Measurements from ENCODE around the gene SYTL5.

Gene SYTL5

DNA sequence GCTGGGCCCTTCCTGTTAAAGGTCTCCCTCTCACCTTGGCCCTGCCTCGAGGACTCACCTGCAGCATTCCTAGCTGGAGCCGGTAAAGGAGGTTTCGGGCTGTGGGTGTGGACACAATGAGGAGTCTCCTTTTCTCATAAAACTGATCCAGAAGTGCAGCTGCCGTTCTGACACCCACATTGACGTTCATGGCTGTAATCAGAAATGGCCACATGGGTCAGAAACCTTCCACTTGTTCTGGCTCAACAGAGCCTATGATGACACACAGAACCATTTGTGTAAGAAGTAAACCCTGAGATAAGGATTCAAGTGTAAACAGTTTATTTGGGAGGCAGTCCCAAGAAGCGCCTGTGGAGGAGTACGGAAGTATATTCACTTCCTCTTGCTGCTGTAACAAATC lies 150.5 kb downstream of the SYTL5 start:
- Histone ChIP-seq H3K9me3 (ENCODE audit: control insufficient read depth, insufficient read depth, low read length) (no peaks in the 10 kb centered on the region), H3K9ac (ENCODE audit: low read depth, low read length) (no peak overlapping the region), H3K4me3 (ENCODE audit: low read depth, low read length) (no peak overlapping the region), H3K27me3 (ENCODE audit: control insufficient read depth, insufficient read depth, low read length) (no peaks in the 10 kb centered on the region), H3K36me3 (ENCODE audit: control insufficient read depth, insufficient read depth, low read length) (no peaks in the 10 kb centered on the region), H3K4me1 (ENCODE audit: control insufficient read depth, insufficient read depth, low read length) (no peaks in the 10 kb centered on the region)

DNA sequence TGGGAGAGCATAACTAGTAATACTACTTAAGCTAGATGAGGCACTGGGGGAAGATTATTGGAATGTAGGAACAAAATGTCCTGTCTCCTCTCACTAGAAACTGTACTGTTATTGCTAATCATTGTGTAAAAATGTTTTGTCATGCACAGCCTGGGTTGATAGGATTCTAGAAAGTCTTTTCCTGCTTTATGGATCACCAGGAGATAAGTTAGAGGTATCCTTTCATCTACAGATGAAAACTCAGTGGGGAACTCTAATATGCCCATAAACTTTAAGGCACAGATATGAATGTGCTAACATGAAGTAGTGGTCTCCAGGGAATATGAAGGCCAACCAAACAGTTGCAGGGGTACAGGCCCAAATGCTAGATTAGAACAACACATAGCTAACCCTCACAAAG lies 156.8 kb downstream of the SYTL5 start:
- H3K4me3 ChIP-seq (ENCODE audit: low read depth, low read length), result no peak overlapping the region
- H3K27me3 ChIP-seq (ENCODE audit: control insufficient read depth, insufficient read depth, low read length), result no peaks in the 10 kb centered on the region
- no peaks in the 10 kb centered on the region for H3K4me1 ChIP-seq (ENCODE audit: control insufficient read depth, insufficient read depth, low read length)
- no peaks in the 10 kb centered on the region for H3K9me3 ChIP-seq (ENCODE audit: control insufficient read depth, insufficient read depth, low read length)
- H3K36me3 ChIP-seq (ENCODE audit: control insufficient read depth, insufficient read depth, low read length), result no peaks in the 10 kb centered on the region
- no peak overlapping the region for H3K9ac ChIP-seq (ENCODE audit: low read depth, low read length)

DNA sequence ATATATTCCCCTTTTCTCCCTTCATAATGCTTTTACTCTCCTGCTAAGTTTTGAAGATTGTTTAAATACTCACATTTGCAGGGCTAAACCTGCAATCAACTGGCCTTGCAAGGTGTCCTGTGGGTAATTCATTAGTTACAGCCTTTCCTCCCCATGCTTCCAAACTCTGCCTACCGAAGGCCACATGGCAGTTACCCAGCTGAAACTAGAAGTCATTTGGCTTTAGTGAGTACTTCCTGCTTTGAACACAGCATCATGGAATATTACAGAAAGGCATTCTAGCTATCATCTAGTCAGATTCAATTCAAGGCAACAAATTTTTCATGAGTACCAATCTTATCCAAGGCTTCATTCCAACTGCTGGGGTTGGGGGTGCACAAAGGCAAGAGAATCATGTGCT lies 158.7 kb downstream of the SYTL5 start:
- no peak overlapping the region for H3K4me3 ChIP-seq (ENCODE audit: low read depth, low read length)
- H3K9ac ChIP-seq (ENCODE audit: low read depth, low read length), result no peak overlapping the region
- no peaks in the 10 kb centered on the region for H3K9me3 ChIP-seq (ENCODE audit: control insufficient read depth, insufficient read depth, low read length)
- no peaks in the 10 kb centered on the region for H3K4me1 ChIP-seq (ENCODE audit: control insufficient read depth, insufficient read depth, low read length)
- H3K36me3 ChIP-seq (ENCODE audit: control insufficient read depth, insufficient read depth, low read length), result no peaks in the 10 kb centered on the region
- no peaks in the 10 kb centered on the region for H3K27me3 ChIP-seq (ENCODE audit: control insufficient read depth, insufficient read depth, low read length)

GRCh38 chrX:38166478-38167083 lies 160.2 kb downstream of the SYTL5 start:
- H3K36me3 ChIP-seq (ENCODE audit: control insufficient read depth, insufficient read depth, low read length), result no peaks in the 10 kb centered on the region
- no peak overlapping the region for H3K9ac ChIP-seq (ENCODE audit: low read depth, low read length)
- no peaks in the 10 kb centered on the region for H3K4me1 ChIP-seq (ENCODE audit: control insufficient read depth, insufficient read depth, low read length)
- no peak overlapping the region for H3K4me3 ChIP-seq (ENCODE audit: low read depth, low read length)
- no peaks in the 10 kb centered on the region for H3K9me3 ChIP-seq (ENCODE audit: control insufficient read depth, insufficient read depth, low read length)
- H3K27me3 ChIP-seq (ENCODE audit: control insufficient read depth, insufficient read depth, low read length), result no peaks in the 10 kb centered on the region

GRCh38 chrX:38170556-38170955 lies 164.2 kb downstream of the SYTL5 start:
- no peak overlapping the region for H3K9ac ChIP-seq (ENCODE audit: low read depth, low read length)
- H3K4me1 ChIP-seq (ENCODE audit: control insufficient read depth, insufficient read depth, low read length), result no peaks in the 10 kb centered on the region
- no peaks in the 10 kb centered on the region for H3K9me3 ChIP-seq (ENCODE audit: control insufficient read depth, insufficient read depth, low read length)
- no peaks in the 10 kb centered on the region for H3K36me3 ChIP-seq (ENCODE audit: control insufficient read depth, insufficient read depth, low read length)
- no peaks in the 10 kb centered on the region for H3K27me3 ChIP-seq (ENCODE audit: control insufficient read depth, insufficient read depth, low read length)
- H3K4me3 ChIP-seq (ENCODE audit: low read depth, low read length), result no peak overlapping the region

- Histone ChIP-seq H3K4me1 (ENCODE audit: control insufficient read depth, insufficient read depth, low read length) (no peaks in the 10 kb centered on the region), H3K27me3 (ENCODE audit: control insufficient read depth, insufficient read depth, low read length) (no peaks in the 10 kb centered on the region), H3K9ac (ENCODE audit: low read depth, low read length) (no peak overlapping the region), H3K4me3 (ENCODE audit: low read depth, low read length) (no peak overlapping the region), H3K36me3 (ENCODE audit: control insufficient read depth, insufficient read depth, low read length) (no peaks in the 10 kb centered on the region), H3K9me3 (ENCODE audit: control insufficient read depth, insufficient read depth, low read length) (no peaks in the 10 kb centered on the region)
Observed at GRCh38 chrX:38172596-38172995, 166.2 kb downstream of the SYTL5 start.

GRCh38 chrX:38175139-38175538 lies 168.8 kb downstream of the SYTL5 start:
- no peaks in the 10 kb centered on the region for H3K27me3 ChIP-seq (ENCODE audit: control insufficient read depth, insufficient read depth, low read length)
- no peaks in the 10 kb centered on the region for H3K9me3 ChIP-seq (ENCODE audit: control insufficient read depth, insufficient read depth, low read length)
- no peak overlapping the region for H3K4me3 ChIP-seq (ENCODE audit: low read depth, low read length)
- H3K9ac ChIP-seq (ENCODE audit: low read depth, low read length), result no peak overlapping the region
- H3K4me1 ChIP-seq (ENCODE audit: control insufficient read depth, insufficient read depth, low read length), result no peaks in the 10 kb centered on the region
- no peaks in the 10 kb centered on the region for H3K36me3 ChIP-seq (ENCODE audit: control insufficient read depth, insufficient read depth, low read length)

DNA sequence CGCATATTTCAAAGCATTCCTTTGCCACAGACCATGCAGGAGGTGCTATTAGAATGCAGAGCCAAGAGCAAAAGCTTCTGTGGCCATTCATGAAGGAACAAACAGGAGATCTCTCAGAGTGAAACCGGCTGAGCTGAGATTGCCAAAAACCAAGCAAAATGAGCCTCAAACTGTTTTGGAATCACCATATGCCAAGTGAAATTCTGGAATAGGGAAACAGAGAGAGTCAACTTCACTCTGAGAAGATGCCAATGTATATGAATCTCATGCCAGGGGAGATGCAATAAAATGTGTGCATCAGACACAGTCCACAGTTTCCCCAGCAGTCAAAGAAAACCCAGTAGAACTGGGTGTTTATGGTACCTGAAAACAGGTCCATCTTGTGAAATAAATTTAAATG lies 172.0 kb downstream of the SYTL5 start:
- no peaks in the 10 kb centered on the region for H3K9me3 ChIP-seq (ENCODE audit: control insufficient read depth, insufficient read depth, low read length)
- H3K36me3 ChIP-seq (ENCODE audit: control insufficient read depth, insufficient read depth, low read length), result no peaks in the 10 kb centered on the region
- H3K4me1 ChIP-seq (ENCODE audit: control insufficient read depth, insufficient read depth, low read length), result no peaks in the 10 kb centered on the region
- H3K4me3 ChIP-seq (ENCODE audit: low read depth, low read length), result no peak overlapping the region
- no peaks in the 10 kb centered on the region for H3K27me3 ChIP-seq (ENCODE audit: control insufficient read depth, insufficient read depth, low read length)
- no peak overlapping the region for H3K9ac ChIP-seq (ENCODE audit: low read depth, low read length)

All from iPS-15b (cell line).